ENCODE measurements around the gene MYH11. TPM values are rescaled to one million over a fixed set of nuclear protein-coding genes. Genes with fewer than 3 reads are reported as not detected.
"Not testable (repeated sequence)": the region's sequence is repeated elsewhere in the genome, so short reads cannot be mapped to it uniquely, and the experiment has no call there.

MYH11 gene
- polyA plus RNA-seq, 1 donor from 2014 or later = not detected

- TF ChIP-seq POLR2AphosphoS5 (IDR thresholded peaks at IDR 0.05) (no peak), MXI1 (conservative IDR thresholded peaks at IDR 0.05; ENCODE audit: poor library complexity, severe bottlenecking) (no peak), REST (IDR thresholded peaks at IDR 0.05; ENCODE audit: borderline replicate concordance) (no peak), SMC3 (conservative IDR thresholded peaks at IDR 0.05; ENCODE audit: poor library complexity) (no peak), EP300 (conservative IDR thresholded peaks at IDR 0.05; ENCODE audit: poor library complexity, severe bottlenecking) (no peak), RAD21 (conservative IDR thresholded peaks at IDR 0.05) (no peak), EZH2 (IDR thresholded peaks at IDR 0.05; ENCODE audit: borderline replicate concordance, insufficient read depth, low read length, poor library complexity, severe bottlenecking) (no peak), TAF1 (IDR thresholded peaks at IDR 0.05; ENCODE audit: low read depth) (no peak), CTCF (IDR thresholded peaks at IDR 0.05; ENCODE audit: poor library complexity, severe bottlenecking) (no peak)
- Histone ChIP-seq H3K9me2 (ENCODE audit: insufficient read depth, low read length) (no peaks in the 10 kb centered on the region), H3K79me2 (replicated peaks; ENCODE audit: insufficient read depth, low read length) (no peaks in the 10 kb centered on the region), H3K4me2 (ENCODE audit: low read length) (no peak overlapping the region), H2AFZ (ENCODE audit: low read depth, low read length) (no peak overlapping the region), H3K4me3 (ENCODE audit: low read length) (no peak overlapping the region), H3K27ac (ENCODE audit: low read length) (no peak overlapping the region), H3K9me3 (ENCODE audit: low read length) (no peaks in the 10 kb centered on the region), H4K20me1 (ENCODE audit: insufficient read depth) (no peaks in the 10 kb centered on the region), H3K27me3 (ENCODE audit: insufficient read depth, low read depth, low read length) (no peaks in the 10 kb centered on the region), H3F3A (ENCODE audit: insufficient read depth, low read length, poor library complexity, severe bottlenecking) (no peaks in the 10 kb centered on the region), H3K9ac (ENCODE audit: low read length) (no peak overlapping the region), H3K36me3 (ENCODE audit: insufficient read depth, low read length) (no peaks in the 10 kb centered on the region)
Measured at GRCh38 chr16:15672514-15673167, 184.2 kb downstream of the MYH11 start.

- H3K27ac ChIP-seq (ENCODE audit: low read length); H3K4me2 ChIP-seq (ENCODE audit: low read length); H2AFZ ChIP-seq (ENCODE audit: low read depth, low read length); H3K9me2 ChIP-seq (ENCODE audit: insufficient read depth, low read length); H3K79me2 ChIP-seq (replicated peaks; ENCODE audit: insufficient read depth, low read length); H3K4me3 ChIP-seq (ENCODE audit: low read length); H4K20me1 ChIP-seq (ENCODE audit: insufficient read depth); H3K9ac ChIP-seq (ENCODE audit: low read length); H3K9me3 ChIP-seq (ENCODE audit: low read length); H3K36me3 ChIP-seq (ENCODE audit: insufficient read depth, low read length); H3F3A ChIP-seq (ENCODE audit: insufficient read depth, low read length, poor library complexity, severe bottlenecking); H3K27me3 ChIP-seq (ENCODE audit: insufficient read depth, low read depth, low read length): not testable (repeated sequence)
Measured at GRCh38 chr16:15672127-15672513, 184.7 kb downstream of the MYH11 start.

Data from neural cell (in vitro differentiated cells).